ENCODE measurements around the gene TIMM13. TPM values are rescaled to one million over a fixed set of nuclear protein-coding genes. Genes with fewer than 3 reads are reported as not detected.
"Not testable (repeated sequence)": the region's sequence is repeated elsewhere in the genome, so short reads cannot be mapped to it uniquely, and the experiment has no call there.

The TIMM13 gene
- total and polyA plus RNA-seq, 2 donors (not counting 3 experiments of a cell fraction or from before 2014, with no cell fraction given) = 154 to 160 TPM

DNA sequence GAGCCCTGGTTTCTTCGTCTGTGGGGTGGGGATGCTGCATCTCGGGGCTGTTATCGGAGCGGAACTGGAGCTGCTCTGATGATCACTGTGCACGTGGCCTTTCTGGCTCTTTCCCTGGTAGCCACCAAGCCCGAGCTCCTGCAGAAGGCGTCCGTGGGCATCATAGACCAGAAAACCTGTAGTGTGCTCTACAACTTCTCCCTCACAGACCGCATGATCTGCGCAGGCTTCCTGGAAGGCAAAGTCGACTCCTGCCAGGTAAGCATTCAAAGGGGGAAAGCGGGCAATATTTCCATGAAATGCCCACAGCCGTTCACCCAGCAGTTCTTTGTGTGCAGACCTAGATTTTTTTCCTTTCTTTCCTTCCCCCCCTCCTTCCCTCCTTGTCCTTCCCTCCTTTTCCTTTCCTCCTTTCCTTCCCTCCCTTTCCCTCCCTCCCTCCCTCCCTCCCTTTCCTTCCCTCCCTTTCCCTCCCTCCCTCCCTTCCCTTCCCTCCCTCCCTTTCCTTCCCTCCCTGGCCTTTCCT, 9.4 kb downstream of the TIMM13 start:
- intact Hi-C loops (cut with micrococcal nuclease) (no loop called here), dilution Hi-C loops (cut with MboI; ENCODE audit: extremely low pct_ligation_motif_present, low sequenced_read_pairs) (no loop called here)
- no peak for FAIRE-seq
- Histone ChIP-seq H3K4me3 (replicated peaks in 1 of 3; ENCODE audit: insufficient read depth in 1 of 3, low read depth in 1 of 3, low read length in 3 of 3) (no peak overlapping the region), H2AFZ (ENCODE audit: low read depth, low read length) (no peak overlapping the region), H3K36me3 (ENCODE audit: control insufficient read depth in 2 of 2, extremely low read depth in 1 of 2, insufficient read depth in 2 of 2, low read length in 2 of 2) (peaks cover 0 to 1% of the 10 kb centered on the region in 2 experiments), H3K9me3 (replicated peaks; ENCODE audit: control insufficient read depth, insufficient read depth, low read length) (no peaks in the 10 kb centered on the region), H4K20me1 (replicated peaks; ENCODE audit: control insufficient read depth, extremely low read depth, insufficient read depth, low read length) (no peaks in the 10 kb centered on the region), H3K4me2 (ENCODE audit: insufficient read depth, low read length) (no peak overlapping the region), H3K27ac (ENCODE audit: insufficient read depth, low read depth, low read length) (no peak overlapping the region), H3K9me1 (replicated peaks; ENCODE audit: control insufficient read depth, extremely low read depth, insufficient read depth, low read length) (no peaks in the 10 kb centered on the region), H3K79me2 (ENCODE audit: control insufficient read depth, insufficient read depth, low read length) (no peaks in the 10 kb centered on the region), H3K27me3 (ENCODE audit: control insufficient read depth in 2 of 2, insufficient read depth in 2 of 2, low read length in 2 of 2) (no peaks in the 10 kb centered on the region), H3K9ac (replicated peaks; ENCODE audit: extremely low read depth, insufficient read depth, low read length) (no peak overlapping the region), H3K4me1 (ENCODE audit: control insufficient read depth, extremely low read depth, insufficient read depth, low read length) (peaks cover 2% of the 10 kb centered on the region)
- ChIA-PET CTCF (no interaction called here), POLR2A (no interaction called here)
- DNase-seq (ENCODE audit: low read depth, low spot score) = no peak
- TF ChIP-seq POLR2A (IDR thresholded peaks at IDR 0.05; ENCODE audit: low read depth, low read length) = no peak
- no peak for TF ChIP-seq FOS (IDR thresholded peaks at IDR 0.05; ENCODE audit: borderline replicate concordance, insufficient read depth, low read length)
- no peak for TF ChIP-seq GATA2 (IDR thresholded peaks at IDR 0.05; ENCODE audit: insufficient read depth, insufficient read length, low read depth, low read length)
- no peak for TF ChIP-seq EZH2 (IDR thresholded peaks at IDR 0.05; ENCODE audit: borderline replicate concordance, low read depth, low read length, severe bottlenecking)
- TF ChIP-seq POLR2AphosphoS5 (IDR thresholded peaks at IDR 0.05; ENCODE audit: insufficient read depth, low read depth, low read length) = no peak
- TF ChIP-seq, protein P1, sequence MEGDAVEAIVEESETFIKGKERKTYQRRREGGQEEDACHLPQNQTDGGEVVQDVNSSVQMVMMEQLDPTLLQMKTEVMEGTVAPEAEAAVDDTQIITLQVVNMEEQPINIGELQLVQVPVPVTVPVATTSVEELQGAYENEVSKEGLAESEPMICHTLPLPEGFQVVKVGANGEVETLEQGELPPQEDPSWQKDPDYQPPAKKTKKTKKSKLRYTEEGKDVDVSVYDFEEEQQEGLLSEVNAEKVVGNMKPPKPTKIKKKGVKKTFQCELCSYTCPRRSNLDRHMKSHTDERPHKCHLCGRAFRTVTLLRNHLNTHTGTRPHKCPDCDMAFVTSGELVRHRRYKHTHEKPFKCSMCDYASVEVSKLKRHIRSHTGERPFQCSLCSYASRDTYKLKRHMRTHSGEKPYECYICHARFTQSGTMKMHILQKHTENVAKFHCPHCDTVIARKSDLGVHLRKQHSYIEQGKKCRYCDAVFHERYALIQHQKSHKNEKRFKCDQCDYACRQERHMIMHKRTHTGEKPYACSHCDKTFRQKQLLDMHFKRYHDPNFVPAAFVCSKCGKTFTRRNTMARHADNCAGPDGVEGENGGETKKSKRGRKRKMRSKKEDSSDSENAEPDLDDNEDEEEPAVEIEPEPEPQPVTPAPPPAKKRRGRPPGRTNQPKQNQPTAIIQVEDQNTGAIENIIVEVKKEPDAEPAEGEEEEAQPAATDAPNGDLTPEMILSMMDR (IDR thresholded peaks at IDR 0.05; ENCODE audit: extremely low read depth in 1 of 2, insufficient read depth in 1 of 2, low read depth in 1 of 2, low read length in 2 of 2) = no peak
- TF ChIP-seq, protein P2, sequence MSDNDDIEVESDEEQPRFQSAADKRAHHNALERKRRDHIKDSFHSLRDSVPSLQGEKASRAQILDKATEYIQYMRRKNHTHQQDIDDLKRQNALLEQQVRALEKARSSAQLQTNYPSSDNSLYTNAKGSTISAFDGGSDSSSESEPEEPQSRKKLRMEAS (IDR thresholded peaks at IDR 0.05; ENCODE audit: insufficient read depth, insufficient read length) = no peak
- no peak for TF ChIP-seq JUN (IDR thresholded peaks at IDR 0.05; ENCODE audit: borderline replicate concordance, insufficient read depth, insufficient read length, low read depth)
- TF ChIP-seq MYC (IDR thresholded peaks at IDR 0.05; ENCODE audit: low read depth, low read length) = no peak
- BruUV-seq (replicated peaks) = no TSS peak

DNA sequence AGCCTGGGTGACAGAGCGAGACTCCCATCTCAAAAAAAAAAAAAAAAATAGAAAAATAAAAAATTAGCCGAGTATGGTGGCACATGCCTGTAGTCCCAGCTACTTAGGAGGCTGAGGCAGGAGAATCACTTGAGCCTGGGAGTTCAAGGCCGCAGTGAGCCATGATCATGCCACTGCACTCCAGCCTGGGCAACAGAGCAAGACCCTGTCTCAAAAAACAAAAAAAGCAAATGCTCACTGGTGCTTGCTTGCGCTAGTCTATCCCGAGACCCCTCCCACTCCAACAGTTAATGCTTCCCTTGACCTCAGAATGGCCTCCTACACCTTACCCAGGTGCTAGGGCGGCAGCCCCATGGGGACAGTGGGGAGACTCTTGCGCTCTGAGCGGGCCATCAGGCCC, 9.9 kb downstream of the TIMM13 start:
- H3K4me3 ChIP-seq (replicated peaks in 1 of 3; ENCODE audit: insufficient read depth in 1 of 3, low read depth in 1 of 3, low read length in 3 of 3); H3K27me3 ChIP-seq (ENCODE audit: control insufficient read depth in 2 of 2, insufficient read depth in 2 of 2, low read length in 2 of 2); H2AFZ ChIP-seq (ENCODE audit: low read depth, low read length); intact Hi-C loops (cut with micrococcal nuclease); H3K79me2 ChIP-seq (ENCODE audit: control insufficient read depth, insufficient read depth, low read length); H3K4me1 ChIP-seq (ENCODE audit: control insufficient read depth, extremely low read depth, insufficient read depth, low read length); FAIRE-seq; H3K4me2 ChIP-seq (ENCODE audit: insufficient read depth, low read length); H3K9me1 ChIP-seq (replicated peaks; ENCODE audit: control insufficient read depth, extremely low read depth, insufficient read depth, low read length); H3K9ac ChIP-seq (replicated peaks; ENCODE audit: extremely low read depth, insufficient read depth, low read length); dilution Hi-C loops (cut with MboI; ENCODE audit: extremely low pct_ligation_motif_present, low sequenced_read_pairs); H4K20me1 ChIP-seq (replicated peaks; ENCODE audit: control insufficient read depth, extremely low read depth, insufficient read depth, low read length); H3K36me3 ChIP-seq (ENCODE audit: control insufficient read depth in 2 of 2, extremely low read depth in 1 of 2, insufficient read depth in 2 of 2, low read length in 2 of 2); CTCF ChIA-PET; BruUV-seq (replicated peaks); H3K9me3 ChIP-seq (replicated peaks; ENCODE audit: control insufficient read depth, insufficient read depth, low read length); DNase-seq (ENCODE audit: low read depth, low spot score); H3K27ac ChIP-seq (ENCODE audit: insufficient read depth, low read depth, low read length): not testable (repeated sequence)
- POLR2A ChIA-PET = interaction anchor here (0.7 kb wide), 1 partner anchor 77 kb away, joined by 3 read pairs; no protein-coding TSS in a partner anchor

All from endothelial cell of umbilical vein (primary cell).